B cell (primary cell): ENCODE results near the gene ARHGEF26. TPM values are rescaled to one million over a fixed set of nuclear protein-coding genes. Genes with fewer than 3 reads are reported as not detected.

Experiments used
- ATAC-seq: fragments of 200-7000 bp; cut with Tn5 transposase; one replicate; pipeline ENCODE4 v1.10.0; 2021; ENCODE audit warnings: low read depth, mild to moderate bottlenecking, moderate number of reproducible peaks, moderate library complexity
- CTCF ChIA-PET: fragments of 350-600 bp; sonication (Branson Sonifier 250); formaldehyde crosslinking; loops from one replicate; lab custom pipeline; 2021; ENCODE audit warnings: antibody characterized with exemption, inconsistent platforms; lab: Charles Lee
- POLR2A ChIA-PET: fragments of 350-600 bp; sonication (Branson Sonifier 250); formaldehyde crosslinking; loops from one replicate; lab custom pipeline; 2021; ENCODE audit warnings: antibody characterized with exemption; lab: Charles Lee
- DNase-seq: peaks from one replicate; pipeline ENCODE4 v3.0.0; 2013
- H2AFZ ChIP-seq: 2 replicates; pipeline ENCODE4 v1.6.1; 2012; ENCODE audit warnings: mild to moderate bottlenecking, low read depth, low read length; ENCODE audit not compliant: insufficient read depth, poor library complexity, severe bottlenecking
- H3K27ac ChIP-seq, 2 donors: 1 replicate in 1 of 2; 2 replicates in 1 of 2; pipeline ENCODE4 v1.5.1; 2012 to 2013; ENCODE audit warnings: low read length in 2 of 2, mild to moderate bottlenecking in 2 of 2, moderate library complexity in 1 of 2
- H3K27me3 ChIP-seq, 4 experiments: fragments of 200-600 bp in 1 of 4; sonication (generic) in 1 of 4; replicated peaks in 1 of 4; 1 replicate in 2 of 4; 2 replicates in 2 of 4; pipeline versions ENCODE4 v1.6.1 to v1.7.0; 2013 to 2016; ENCODE audit warnings: low read length in 3 of 4, mild to moderate bottlenecking in 2 of 4, mixed read lengths in 1 of 4, moderate library complexity in 1 of 4; ENCODE audit not compliant: insufficient read depth in 4 of 4, control insufficient read depth in 3 of 4; ENCODE audit errors: control extremely low read depth in 1 of 4
- H3K36me3 ChIP-seq, 2 experiments: replicated peaks in 1 of 2; 1 replicate in 1 of 2; 2 replicates in 1 of 2; pipeline versions ENCODE4 v1.6.1 to v1.7.1; 2013; ENCODE audit warnings: low read length in 1 of 2; ENCODE audit not compliant: insufficient read depth in 2 of 2, control insufficient read depth in 1 of 2; ENCODE audit errors: control extremely low read depth in 1 of 2, extremely low read depth in 1 of 2
- H3K4me1 ChIP-seq, 2 donors: fragments of 200-600 bp in 1 of 2; sonication (generic) in 1 of 2; 1 replicate in 1 of 2; 2 replicates in 1 of 2; pipeline versions ENCODE4 v1.5.1 to v1.6.1; 2013 to 2017; ENCODE audit warnings: low read length in 2 of 2; ENCODE audit not compliant: control insufficient read depth in 2 of 2, insufficient read depth in 2 of 2
- H3K4me2 ChIP-seq: replicated peaks from 2 replicates; pipeline ENCODE3; 2012; ENCODE audit warnings: mild to moderate bottlenecking, low read depth, low read length; ENCODE audit not compliant: poor library complexity, severe bottlenecking
- H3K4me3 ChIP-seq, 5 experiments: fragments of 200-600 bp in 1 of 5; sonication (generic) in 1 of 5; 1 replicate in 3 of 5; 2 replicates in 2 of 5; pipeline versions ENCODE4 v1.5.1 to v1.7.0; 2011 to 2016; ENCODE audit warnings: low read length in 4 of 5, mild to moderate bottlenecking in 4 of 5, low read depth in 2 of 5, control low read depth in 1 of 5, moderate library complexity in 1 of 5; ENCODE audit not compliant: insufficient read depth in 1 of 5; ENCODE audit errors: control extremely low read depth in 1 of 5, extremely low read depth in 1 of 5
- H3K79me2 ChIP-seq: fragments of 200-600 bp; sonication (generic); one replicate; pipeline ENCODE4 v1.6.0; 2016; ENCODE audit warnings: low read length; ENCODE audit not compliant: control insufficient read depth, insufficient read depth
- H3K9ac ChIP-seq: fragments of 200-600 bp; sonication (generic); 2 replicates; pipeline ENCODE4 v1.6.1; 2017; ENCODE audit warnings: mild to moderate bottlenecking, low read length, moderate library complexity
- H3K9me3 ChIP-seq, 3 donors: one replicate each; pipeline versions ENCODE4 v1.6.1 to v1.7.1; 2013; ENCODE audit warnings: low read length in 2 of 3; ENCODE audit not compliant: control insufficient read depth in 2 of 3, insufficient read depth in 1 of 3; ENCODE audit errors: control extremely low read depth in 1 of 3
- H4K20me1 ChIP-seq: 2 replicates; pipeline ENCODE4 v1.6.0; 2012; ENCODE audit warnings: mild to moderate bottlenecking, low read length; ENCODE audit not compliant: insufficient read depth, control insufficient read depth, poor library complexity, severe bottlenecking
- H3K27ac Mint-ChIP-seq: one replicate; pipeline ENCODE4 v1.8.0; 2021; ENCODE audit warnings: mixed read lengths
- H3K27me3 Mint-ChIP-seq: one replicate; pipeline ENCODE4 v1.8.0; 2021; ENCODE audit warnings: mixed read lengths
- H3K4me1 Mint-ChIP-seq: one replicate; pipeline ENCODE4 v1.8.0; 2021; ENCODE audit warnings: mixed read lengths
- H3K4me3 Mint-ChIP-seq: one replicate; pipeline ENCODE4 v1.8.0; 2021; ENCODE audit warnings: mixed read lengths
- H3K9me3 Mint-ChIP-seq: one replicate; pipeline ENCODE4 v1.8.0; 2022; ENCODE audit warnings: mixed read lengths; ENCODE audit not compliant: insufficient read depth
- EZH2 ChIP-seq: IDR thresholded peaks from 2 replicates; pipeline ENCODE4 v1.6.1; 2012; ENCODE audit warnings: borderline replicate concordance, low read depth, mild to moderate bottlenecking, moderate library complexity, low read length; ENCODE audit not compliant: insufficient read depth, poor library complexity, severe bottlenecking
- WGBS: methylation state at CpG from one replicate; pipeline ENCODE4 v1.1.5; 2013; ENCODE audit warnings: missing lambda C conversion rate; ENCODE audit not compliant: insufficient coverage; 5-methylcytosine and 5-hydroxymethylcytosine counted together
- intact Hi-C: fragments of 100-400 bp; cut with micrococcal nuclease; formaldehyde crosslinking; loops from one replicate; pipeline ENCODE4 v1.10.0; 2022
- polyA plus RNA-seq: library from polyadenylated mRNA; depleted of rRNA; stranded (reverse); fragments of >200 nt; gene quantifications from 2 replicates; pipeline ENCODE4 v1.2.3, GENCODE V29; 2012
- total RNA-seq, 2 donors: library from RNA; stranded (reverse); fragments of 120-200 nt in 1 of 2; gene quantifications; 1 replicate in 1 of 2; 2 replicates in 1 of 2; pipeline versions ENCODE4 v1.2.3 to v1.2.4, GENCODE V29; 2013 to 2022
- TF ChIP-seq, protein P1 (sequence below): fragments of 200-600 bp; IDR thresholded peaks from one replicate; pipeline ENCODE4 v1.8.0; 2022; ENCODE audit warnings: antibody characterized with exemption, mild to moderate bottlenecking

Gene ARHGEF26
- total and polyA plus RNA-seq, 2 donors (not counting 1 experiment from before 2014, with no cell fraction given): not detected

- H2AFZ ChIP-seq: peak overlapping the region; percentile 88
- peak overlapping the region in 4 of 5 experiments; percentile 15 to 73 (median 37) for H3K4me3 ChIP-seq
- H3K36me3 ChIP-seq: no peaks in the 10 kb centered on the region
- ChIA-PET POLR2A (no interaction called here), CTCF (no interaction called here)
- peak overlapping the region; percentile 65 for H3K9ac ChIP-seq
- Mint-ChIP-seq H3K4me1 (peaks cover 21% of the 10 kb centered on the region), H3K27ac (no peak overlapping the region), H3K9me3 (no peaks in the 10 kb centered on the region), H3K27me3 (peaks cover 51% of the 10 kb centered on the region), H3K4me3 (peak overlapping the region; percentile 82)
- H3K27me3 ChIP-seq: peaks cover 0 to 36% (median 18%) of the 10 kb centered on the region in 4 experiments
- DNase-seq (no peak), ATAC-seq (no peak)
- H3K4me1 ChIP-seq: peaks cover 20 to 22% of the 10 kb centered on the region in 2 donors
- intact Hi-C loops: no loop called here
- peak overlapping the region; percentile 90 for H3K4me2 ChIP-seq
- no peaks in the 10 kb centered on the region for H3K9me3 ChIP-seq
- no peaks in the 10 kb centered on the region for H4K20me1 ChIP-seq
- no peak overlapping the region for H3K27ac ChIP-seq
- no peaks in the 10 kb centered on the region for H3K79me2 ChIP-seq
- TF ChIP-seq EZH2: no peak
- TF ChIP-seq, protein P1, sequence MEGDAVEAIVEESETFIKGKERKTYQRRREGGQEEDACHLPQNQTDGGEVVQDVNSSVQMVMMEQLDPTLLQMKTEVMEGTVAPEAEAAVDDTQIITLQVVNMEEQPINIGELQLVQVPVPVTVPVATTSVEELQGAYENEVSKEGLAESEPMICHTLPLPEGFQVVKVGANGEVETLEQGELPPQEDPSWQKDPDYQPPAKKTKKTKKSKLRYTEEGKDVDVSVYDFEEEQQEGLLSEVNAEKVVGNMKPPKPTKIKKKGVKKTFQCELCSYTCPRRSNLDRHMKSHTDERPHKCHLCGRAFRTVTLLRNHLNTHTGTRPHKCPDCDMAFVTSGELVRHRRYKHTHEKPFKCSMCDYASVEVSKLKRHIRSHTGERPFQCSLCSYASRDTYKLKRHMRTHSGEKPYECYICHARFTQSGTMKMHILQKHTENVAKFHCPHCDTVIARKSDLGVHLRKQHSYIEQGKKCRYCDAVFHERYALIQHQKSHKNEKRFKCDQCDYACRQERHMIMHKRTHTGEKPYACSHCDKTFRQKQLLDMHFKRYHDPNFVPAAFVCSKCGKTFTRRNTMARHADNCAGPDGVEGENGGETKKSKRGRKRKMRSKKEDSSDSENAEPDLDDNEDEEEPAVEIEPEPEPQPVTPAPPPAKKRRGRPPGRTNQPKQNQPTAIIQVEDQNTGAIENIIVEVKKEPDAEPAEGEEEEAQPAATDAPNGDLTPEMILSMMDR: no peak
- 12% methylated on average over 16 of the region's 18 CpGs for WGBS
Measured at GRCh38 chr3:154122552-154122911, 1.3 kb downstream of the ARHGEF26 start.

DNA sequence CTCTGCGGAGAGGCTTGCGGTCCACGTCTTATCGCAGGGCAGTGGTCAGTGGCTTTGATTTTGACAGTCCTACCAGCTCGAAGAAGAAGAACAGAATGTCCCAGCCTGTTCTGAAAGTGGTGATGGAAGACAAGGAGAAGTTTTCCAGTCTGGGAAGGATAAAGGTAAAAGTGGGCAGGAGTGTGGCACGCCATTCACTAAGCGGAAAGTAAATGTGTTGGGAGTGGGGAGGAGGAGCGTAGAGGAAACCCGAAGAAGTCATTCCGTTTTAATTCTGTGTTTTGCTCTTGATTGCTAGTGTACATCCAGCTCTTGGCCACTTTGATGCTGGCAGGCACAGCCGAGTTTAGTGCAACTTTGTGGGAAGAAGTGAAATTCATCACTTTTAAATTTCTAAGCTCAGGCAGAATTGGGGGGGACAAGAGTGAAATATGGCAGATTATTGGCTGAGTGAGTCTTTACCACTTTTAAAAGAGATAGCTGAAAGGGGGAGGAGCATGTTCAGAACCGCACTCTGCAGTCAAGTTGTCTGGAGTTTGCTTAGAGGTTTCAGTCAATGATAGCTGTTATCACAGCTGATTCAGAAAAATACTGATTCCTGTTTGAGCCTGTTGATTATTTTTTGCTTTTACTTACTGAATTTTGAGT is 1.8 kb downstream of the ARHGEF26 start:
- Histone ChIP-seq H4K20me1 (no peaks in the 10 kb centered on the region), H3K4me2 (peak overlapping the region; percentile 90), H3K4me3 (peak overlapping the region in 2 of 5 experiments; percentile 8 to 15), H3K9me3 (no peaks in the 10 kb centered on the region), H3K27me3 (peaks cover 0 to 36% (median 18%) of the 10 kb centered on the region in 4 experiments), H3K79me2 (no peaks in the 10 kb centered on the region), H3K4me1 (peaks cover 20 to 22% of the 10 kb centered on the region in 2 donors), H3K36me3 (no peaks in the 10 kb centered on the region), H3K9ac (peak overlapping the region; percentile 65), H3K27ac (no peak overlapping the region), H2AFZ (peak overlapping the region; percentile 88)
- POLR2A ChIA-PET: no interaction called here
- no peak for DNase-seq
- WGBS: 32% methylated on average over 11 of the region's 12 CpGs
- Mint-ChIP-seq H3K27ac (no peak overlapping the region), H3K4me1 (peaks cover 21% of the 10 kb centered on the region), H3K4me3 (peak overlapping the region; percentile 82), H3K27me3 (peaks cover 47% of the 10 kb centered on the region), H3K9me3 (no peaks in the 10 kb centered on the region)
- no peak for ATAC-seq
- CTCF ChIA-PET: no interaction called here
- intact Hi-C loops: no loop called here
- no peak for TF ChIP-seq EZH2
- TF ChIP-seq, protein P1: no peak
